GM19468 (cell line): ENCODE results near the gene BCAN.

Experiments used
- ATAC-seq: cut with Tn5 transposase; IDR thresholded peaks from one replicate; pipeline ENCODE4 v1.9.1; 2021; ENCODE audit warnings: mild to moderate bottlenecking, moderate library complexity, moderate number of reproducible peaks; ENCODE audit not compliant: unreplicated experiment; ENCODE audit errors: extremely low read depth

The BCAN gene

DNA sequence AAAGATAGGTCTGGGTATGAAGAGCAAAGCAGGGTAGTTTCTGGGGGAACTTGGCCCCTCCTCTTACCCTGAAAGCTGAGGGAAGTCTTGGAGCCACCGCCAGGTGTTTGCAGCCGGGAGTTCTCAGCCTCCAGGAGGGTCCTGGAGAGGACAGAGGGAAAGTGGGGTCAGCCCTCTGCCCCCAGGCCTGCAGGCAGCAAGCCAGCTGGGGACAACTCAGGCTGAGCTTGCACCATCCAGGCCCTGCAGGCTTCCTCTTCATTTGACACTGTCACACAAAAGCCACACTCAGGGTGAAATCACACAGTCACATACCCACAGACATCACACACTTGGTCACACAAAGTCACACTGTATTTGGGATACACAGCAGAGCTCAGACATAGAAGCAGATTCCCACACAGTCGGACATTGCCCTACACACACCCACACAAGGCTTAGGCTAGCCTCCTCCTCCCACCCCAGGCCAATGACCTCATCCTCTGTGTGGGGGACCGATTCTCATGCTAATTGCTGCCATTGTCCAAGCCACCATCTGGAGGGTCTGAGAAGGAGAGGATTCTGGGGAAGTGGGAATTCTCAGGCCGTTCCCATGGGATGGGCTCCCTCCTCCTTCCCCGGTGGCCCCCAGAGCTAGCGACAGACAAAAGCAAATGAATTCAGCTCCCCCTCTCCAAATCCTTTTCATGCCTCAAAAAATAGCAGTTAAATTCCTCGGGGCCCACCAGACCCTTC, 31.6 kb downstream of the BCAN start:
- no peak for ATAC-seq

DNA sequence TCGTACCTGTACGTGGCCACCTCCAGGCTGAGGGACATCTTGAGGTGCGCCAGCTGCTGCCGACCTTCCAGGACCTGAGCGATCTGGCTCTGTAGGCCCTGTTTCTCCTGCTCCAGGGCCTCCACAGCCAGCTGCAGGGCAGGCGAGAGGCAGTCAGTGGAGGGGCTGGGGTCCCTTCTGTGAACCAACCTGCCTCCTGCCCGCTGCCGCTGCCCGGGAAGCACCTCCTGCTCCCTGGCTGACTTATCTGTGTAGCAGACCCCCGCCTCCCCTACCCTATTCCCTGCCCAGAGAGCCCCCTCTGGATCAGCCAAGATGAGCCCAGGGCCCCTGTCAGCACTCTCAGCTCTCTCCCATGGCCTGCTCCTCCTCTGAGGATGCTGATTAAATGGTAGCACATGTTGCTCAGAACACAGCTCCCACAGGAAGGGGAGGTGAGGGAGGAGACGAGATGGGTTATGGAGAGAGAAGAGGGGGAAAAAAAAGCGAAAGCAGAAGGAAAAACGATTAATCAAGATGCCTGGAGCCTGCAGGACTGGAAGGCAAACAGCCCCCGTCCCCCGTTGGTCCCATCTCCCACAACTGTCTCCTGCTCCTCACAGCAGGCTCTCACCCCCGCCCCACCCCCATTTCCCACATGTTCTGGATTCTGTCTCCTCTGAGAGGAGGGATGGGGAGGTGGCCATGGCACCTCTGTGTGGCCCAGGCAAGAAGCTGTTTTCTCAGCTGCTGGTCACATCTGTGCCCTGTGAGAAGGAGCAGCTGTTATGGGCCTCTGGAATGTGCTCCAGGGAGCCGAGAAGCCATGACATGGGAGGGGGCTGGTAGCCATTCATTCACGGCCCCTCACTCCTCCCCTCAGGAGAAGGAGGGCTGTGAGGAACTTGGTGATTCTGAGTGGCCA, 33.5 kb downstream of the BCAN start:
- ATAC-seq: no peak

DNA sequence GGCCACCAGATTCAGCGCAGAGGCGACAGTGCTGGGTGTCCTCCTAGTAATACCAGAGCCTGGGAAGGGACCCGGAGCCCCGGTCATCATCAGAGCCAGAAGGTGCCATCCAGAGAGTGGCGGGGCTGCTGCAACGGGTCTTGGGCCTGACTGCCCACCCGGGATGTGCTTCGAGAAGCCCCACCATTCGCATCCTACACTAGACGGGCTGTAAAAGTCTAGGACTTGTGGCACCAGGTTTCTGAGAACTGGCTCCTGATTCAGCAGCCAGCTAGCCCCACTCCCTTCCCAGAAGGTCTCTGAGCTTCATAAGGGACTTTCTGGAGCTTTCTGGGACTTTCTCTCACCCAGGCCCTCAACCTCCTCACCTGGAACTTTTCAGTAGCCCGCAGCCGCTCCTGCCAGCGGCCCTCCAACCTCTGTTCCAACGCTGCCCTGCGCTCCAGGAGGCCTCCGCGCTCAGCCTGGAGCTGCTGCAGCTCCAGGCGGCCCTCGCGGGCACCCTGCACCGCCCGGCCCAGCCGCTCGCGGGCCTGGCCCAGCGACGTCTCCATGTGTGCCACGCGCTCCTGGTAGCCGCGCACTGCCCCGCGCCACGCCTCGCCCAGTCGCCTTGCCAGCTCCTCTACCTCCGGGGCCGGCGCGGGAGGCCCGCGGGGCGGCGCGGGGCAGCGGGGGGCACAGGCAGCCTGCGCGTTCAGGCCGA, 34.4 kb downstream of the BCAN start:
- ATAC-seq: no peak

DNA sequence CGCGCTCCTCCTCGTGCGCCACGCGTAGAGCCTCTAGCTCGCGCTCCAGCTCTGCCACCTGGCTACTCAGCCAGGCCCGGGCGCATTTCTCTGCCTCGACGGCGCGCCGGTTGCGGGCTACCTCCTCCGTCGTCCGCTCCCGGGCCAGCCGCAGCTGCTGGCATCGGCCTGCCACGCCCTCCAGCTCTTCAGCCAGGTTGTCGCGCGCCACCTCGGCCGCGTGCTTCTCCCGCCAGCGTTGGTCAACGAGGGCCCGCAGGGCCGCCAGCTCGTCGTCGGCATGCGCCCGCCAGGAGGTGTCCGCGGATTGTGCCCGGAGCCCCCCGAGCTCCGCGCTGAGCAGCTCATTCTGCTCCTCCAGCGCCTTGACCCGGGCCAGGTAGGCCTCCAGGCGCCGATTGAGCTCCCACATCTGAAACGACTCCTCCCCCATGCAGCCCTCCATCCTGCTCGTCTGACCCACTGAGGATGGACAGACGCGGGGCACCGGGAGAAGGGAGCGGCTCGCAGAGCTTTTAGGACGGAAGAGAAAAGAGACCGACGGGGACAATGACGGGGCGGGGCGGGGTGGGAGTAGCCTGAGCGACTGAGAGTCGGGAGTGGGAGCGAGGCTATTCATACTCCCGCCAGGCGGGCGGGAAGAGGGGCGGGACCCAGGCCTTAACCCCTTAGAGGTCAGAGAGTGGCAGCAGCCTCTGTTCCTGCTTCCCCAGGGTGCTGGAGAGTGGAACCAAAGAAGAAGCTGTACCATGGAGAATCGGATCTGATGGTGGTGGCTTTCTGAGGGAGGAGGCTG, 35.1 kb downstream of the BCAN start, which contains the start of gene NES:
Gene NES, minus strand, starts transcription at position 588 of the 796 bp plus-strand sequence. Its CDS starts 143 bp downstream, at position 445.
- ATAC-seq: no peak

DNA sequence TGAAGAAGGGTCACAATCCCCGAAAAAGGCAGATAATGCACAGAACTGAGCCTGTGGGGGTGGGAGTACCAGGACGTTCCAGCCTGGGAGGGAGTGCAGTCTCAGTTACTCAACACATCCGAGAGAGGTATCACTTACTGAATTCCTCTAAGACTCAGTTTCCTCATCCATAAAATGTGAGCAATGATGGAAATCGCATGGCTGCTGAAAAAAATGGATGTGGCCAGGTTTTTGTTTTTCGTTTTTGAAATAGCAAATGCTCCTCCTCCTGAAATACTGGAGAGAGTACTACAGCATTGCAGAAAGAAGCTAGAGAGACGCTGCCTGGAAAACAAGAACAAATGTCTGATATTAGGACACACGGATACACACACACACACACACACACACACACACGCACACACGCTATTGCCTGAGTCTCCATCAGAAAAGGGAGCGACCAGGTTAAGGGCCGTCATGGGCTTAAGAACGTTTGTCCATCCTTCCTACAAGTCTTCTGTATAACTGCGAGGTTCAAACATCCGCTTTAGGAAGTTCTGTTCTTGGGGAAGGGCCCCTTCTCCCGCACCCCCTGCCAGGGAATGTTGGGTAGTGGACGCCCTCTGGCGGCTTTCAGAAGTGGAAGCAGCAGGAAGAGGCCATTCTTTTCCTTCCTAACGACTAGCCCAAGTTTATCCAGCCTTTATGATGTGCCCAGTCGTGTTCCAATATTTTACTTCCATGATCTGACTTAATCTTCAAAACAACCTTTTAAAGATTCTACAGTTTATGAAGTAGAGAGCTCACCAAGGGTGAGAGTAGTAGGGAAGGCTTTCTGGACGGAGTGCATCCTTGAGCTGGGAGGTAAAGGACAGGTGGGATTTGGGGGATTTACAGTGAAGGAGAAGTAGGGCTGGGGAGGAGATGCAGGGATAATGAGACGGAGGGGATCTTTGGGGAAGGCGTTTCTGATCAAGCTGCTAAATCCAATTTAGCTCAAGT, 36.0 kb downstream of the BCAN start:
- no peak for ATAC-seq

DNA sequence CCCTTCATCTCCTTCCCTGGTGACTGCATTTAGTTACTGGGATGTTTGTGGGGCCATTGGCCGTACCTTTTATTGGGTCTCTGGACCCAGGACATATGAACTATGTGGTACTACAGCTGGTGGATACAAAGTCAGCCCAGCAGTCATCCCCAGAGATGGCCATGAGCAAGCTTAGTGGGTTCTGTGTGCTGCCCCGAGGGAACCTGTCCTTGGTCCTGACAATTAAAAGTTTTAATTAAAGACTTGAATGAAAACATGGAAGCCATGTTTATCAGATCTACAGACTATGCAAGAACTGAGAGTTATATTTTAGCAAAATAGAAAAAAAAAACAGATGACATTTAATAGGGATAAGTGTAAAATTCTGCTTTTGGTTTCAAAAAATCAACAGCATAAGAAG, 38.1 kb downstream of the BCAN start:
- ATAC-seq: no peak

DNA sequence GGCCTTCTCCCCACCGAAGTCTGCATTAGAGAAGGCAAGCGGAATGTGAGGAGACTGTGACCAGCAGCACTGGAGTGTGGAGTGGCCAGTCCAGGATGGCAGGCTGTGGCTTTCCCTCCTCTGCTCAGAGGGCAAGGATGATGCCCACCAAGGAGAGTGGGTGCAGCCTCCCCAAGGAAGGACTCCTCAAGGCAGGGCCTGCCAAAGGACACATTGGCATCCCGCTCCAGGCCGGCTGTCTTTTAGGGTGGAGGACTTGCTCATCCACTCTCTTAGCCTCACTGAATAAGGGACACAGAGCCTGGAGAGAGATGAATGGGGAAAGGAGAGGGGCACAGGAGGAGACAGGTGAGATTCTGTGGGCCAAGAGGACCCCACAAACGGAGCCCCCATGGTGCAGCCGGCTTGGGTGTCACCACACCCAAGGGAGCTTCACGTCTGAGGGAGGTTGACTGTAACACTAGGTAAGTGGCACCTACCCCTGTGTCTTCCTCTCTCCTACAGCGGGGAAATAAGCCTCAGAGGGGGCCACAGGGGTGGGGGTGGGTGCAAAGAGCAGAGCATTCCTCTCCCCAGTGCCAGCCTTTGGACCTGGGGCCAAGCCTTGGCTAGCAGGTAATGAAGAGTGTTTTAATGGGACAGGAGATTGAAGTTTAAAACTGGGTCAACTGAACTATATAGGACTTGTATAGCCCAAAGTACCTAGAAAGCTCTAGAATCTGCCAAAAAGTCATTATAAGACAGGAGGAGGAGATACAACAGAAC, 39.5 kb downstream of the BCAN start:
- no peak for ATAC-seq

DNA sequence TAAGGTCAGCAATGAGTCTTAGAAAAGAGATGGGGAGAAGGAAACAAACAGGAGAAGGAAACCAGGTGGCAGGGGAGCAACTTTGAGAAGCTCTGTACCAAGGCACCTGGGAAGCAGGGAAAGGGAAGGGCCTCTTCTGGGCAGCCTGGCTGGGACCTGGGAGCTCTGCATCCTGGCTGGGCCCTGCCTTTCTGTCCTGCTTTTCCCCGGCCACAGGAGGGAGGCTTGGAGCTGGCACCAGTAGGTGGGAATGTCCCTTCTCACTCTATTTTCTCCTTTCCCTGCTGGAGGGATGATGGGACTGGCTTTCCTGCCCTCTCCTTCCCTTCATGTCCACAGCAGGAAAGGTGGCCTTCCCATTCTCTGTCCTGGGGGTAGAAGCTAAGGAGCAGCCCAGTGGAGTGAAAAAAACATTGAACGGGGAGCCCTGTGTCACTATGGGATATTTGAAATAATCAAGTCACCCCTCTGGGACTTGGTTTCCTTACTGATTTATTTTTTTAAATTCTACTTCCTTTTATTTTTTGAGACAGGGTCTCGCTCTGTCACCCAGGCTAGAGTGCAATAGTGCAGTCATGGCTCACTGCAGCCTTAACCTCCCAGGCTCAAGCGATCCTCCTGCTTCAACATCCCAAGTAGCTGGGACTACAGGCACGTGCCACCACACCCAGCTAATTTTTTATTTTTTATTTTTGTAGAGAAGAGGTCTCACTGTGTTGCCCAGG, 40.4 kb downstream of the BCAN start:
- ATAC-seq: no peak

DNA sequence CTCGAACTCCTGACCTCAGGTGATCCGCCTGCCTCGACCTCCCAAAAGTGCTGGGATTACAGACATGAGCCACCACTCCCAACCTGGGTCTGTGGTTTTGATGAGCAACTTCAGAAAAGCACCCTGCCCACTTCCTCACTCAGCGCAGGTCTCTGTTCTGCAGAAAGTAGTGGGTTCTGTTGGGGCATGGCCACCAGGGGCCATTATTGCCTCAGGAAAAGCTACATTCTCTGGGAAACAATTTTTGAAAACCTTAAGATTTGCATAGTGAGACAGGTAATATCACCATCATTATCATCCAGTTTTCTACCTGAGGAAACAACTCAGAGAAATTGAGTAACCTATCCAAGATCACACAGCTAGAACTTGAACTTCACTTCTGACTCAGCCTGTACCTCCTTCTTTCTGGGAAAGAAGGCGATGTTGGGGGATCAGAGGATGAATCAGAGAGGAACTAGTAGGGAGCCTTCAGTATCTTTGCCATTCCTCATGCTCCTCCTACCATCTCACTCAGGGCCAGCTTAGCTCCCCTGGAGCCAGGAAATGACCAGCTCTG, 42.4 kb downstream of the BCAN start:
- ATAC-seq: no peak

DNA sequence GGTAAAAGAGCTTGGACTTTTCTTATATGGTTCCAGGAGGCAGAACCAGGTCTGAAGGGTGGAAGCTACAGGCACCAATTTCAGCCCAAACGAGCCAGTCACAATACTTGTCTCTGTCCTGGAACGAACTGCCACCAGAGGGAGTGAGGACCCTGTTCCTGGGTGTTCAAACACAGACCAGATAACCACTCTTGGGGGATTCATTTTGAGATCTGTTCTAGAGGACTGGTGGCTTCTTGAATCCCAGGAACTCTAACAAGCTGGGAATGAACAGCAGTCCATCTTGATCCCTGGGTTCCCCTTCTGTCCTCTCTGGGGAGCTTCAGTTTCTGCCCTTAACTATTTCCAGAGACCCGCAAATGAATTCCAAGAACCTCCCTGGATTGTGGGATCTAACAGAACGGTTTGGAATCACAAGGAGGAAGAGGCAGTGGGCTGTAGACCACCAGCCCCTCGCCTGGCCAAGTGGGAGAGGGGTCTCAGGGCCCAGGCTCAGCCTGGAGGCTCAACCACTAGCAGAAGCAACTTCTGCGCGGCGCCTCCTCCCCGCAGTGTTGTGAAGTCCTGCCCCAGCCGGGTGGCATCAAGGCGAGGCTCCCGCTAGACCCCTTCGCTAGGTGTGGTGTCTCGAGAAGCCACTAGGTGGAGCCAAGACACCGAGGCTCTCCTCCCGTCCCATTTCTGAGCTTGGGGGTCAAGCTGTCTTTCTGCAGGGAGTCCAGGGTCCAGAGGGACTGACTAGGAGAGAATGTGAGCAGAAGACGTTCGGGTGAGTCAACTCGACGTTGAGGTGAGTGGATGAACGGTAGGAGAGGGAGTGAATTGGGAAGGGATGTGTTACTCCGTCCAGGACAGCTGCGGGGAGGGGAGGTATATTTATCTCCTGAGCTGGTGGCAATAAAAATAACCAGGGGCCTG, 47.4 kb downstream of the BCAN start:
- ATAC-seq: no peak

DNA sequence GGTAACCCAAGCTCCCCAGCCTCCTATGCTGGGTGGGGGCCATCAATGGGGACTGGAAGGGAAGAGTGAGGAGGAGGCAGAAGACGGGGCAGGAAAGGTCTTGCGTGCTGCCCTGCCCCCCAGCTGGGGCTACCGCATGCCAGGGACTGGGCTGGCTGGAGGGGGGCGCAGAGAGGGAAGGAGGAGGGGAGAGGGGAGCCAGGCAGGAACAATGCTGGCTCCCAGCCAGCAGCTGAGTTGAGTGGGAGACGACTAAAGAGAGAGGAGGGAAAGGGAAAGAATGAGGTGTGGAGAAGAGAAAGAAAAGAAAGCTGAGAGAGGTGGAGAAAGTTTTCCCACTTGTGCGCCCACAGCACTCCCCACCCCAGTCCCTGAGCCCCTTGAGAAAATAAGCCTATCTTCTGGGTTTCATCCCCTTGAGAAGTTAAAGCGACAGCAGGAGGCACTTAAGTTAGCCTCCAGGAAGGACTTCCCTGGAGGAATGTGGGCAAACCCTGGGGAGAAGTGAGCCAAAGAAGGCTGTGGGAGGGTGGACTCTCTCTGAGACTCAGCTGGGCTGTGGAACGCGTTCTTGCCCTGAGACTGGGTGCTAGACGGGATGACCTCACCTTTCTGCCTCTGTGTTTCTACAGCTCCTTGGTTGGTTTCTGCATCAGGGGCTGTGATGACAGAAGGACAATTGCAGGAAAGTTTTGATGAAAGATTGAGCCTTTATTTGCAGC, 48.2 kb downstream of the BCAN start:
- no peak for ATAC-seq

DNA sequence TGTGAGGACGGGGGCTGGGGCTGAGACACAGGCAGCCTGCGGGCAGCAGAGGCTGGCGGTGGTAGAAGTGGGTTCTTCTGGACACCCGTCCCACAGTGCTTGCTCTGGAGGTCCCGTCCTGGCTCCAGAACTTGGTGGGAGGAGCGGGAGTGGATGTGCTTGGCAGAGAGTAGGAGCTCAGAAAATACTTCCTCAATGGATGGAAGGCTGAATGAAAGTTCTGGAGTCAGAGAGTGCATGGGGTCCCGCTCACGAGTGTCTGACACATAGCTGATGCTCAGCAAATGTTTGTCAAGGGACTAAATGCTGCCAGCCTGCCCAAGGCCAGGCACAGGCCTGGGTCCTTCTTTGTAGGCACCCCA, 48.7 kb downstream of the BCAN start:
- no peak for ATAC-seq

DNA sequence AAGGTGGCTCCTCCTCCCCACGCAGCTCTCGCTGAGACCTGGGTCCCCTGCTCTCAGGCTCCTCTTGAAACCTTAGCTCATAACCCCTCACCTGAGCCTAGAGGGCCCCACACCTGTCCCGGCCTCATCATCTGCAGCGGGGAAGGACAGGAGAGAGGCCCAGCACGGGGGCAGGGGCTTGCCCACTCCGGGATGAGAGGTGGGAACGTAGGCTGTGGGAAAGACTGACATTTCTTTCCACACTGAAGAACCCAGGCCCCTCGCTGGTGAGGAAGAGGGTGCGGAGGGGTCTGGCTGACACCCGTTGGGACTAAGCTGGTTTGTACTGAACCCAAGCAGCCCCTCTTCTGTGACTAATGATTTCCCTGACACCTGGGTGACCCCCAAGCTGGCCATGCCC, 49.3 kb downstream of the BCAN start:
- ATAC-seq: no peak

DNA sequence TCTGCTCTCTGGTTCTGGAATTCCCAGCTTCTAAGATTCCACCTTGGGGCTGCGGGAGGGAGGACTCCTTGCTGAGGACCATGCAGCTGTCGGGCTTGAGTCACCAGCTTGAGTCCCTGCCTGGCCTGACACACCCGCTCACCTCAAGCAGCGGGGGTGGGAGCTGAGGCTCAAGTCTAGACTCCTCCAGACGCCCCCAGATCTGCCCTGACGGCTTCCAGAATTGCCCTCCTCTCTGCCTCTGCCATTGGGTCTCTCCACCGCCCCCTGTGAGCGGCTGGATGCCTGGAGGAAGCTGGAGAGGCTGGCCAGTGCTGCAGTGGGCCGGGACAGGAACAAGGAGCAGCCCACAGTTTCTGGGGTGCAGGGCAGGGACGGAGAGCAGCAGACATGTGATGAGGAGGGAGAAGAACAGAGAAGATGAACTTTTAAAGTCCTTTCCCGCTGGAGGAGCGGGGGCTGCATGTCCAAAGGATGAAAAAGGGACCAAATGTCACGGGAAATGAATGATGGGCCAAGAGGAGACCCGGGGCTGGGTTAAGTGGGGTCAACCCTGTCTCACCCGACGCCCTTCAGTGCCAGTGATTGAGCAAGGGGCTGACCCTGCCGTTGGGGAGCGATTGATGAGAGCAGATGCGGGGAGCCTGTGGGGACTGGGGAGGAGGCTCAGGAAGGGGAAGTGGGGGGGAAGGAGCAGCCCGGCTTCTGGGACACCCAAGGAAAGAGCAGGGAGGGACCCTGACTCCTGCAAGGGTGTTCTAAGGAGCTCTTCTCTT, 49.9 kb downstream of the BCAN start:
- no peak for ATAC-seq

DNA sequence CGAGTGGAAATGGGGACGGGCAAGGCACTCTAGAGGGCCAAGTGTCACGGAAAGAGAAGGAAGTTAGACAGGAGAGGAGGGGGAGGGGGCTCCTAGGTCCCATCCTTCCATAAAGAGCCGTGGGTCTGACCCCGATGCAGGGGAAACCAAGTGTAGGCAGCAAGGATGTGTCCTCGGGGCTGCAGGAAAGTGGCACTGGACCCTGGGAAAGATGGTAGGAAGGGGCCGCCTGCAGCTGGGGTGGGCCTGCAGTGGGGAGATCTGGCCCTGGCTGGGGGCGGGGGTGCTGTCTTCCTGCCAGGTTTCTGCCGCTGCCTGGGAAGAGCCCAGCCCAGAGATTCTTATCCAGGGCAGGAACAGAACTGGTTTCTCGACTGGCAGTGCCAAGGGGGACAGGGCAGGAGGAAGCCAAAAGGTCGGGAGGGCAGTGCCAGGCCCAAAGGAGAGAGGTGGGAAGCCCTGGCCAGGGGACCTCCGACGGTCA, 50.6 kb downstream of the BCAN start:
- ATAC-seq: no peak
